ENCODE measurements around the gene TENT5C. TPM values are rescaled to one million over a fixed set of nuclear protein-coding genes. Genes with fewer than 3 reads are reported as not detected.

Gene TENT5C
- polyA plus RNA-seq, 4 donors, result 2.4 to 3.6 (median 2.9) TPM

- DNase-seq (ENCODE audit: low read depth in 4 of 4, low spot score in 3 of 4), result no peak
Observed at GRCh38 chr1:117671781-117672501, 66.1 kb downstream of the TENT5C start.

DNA sequence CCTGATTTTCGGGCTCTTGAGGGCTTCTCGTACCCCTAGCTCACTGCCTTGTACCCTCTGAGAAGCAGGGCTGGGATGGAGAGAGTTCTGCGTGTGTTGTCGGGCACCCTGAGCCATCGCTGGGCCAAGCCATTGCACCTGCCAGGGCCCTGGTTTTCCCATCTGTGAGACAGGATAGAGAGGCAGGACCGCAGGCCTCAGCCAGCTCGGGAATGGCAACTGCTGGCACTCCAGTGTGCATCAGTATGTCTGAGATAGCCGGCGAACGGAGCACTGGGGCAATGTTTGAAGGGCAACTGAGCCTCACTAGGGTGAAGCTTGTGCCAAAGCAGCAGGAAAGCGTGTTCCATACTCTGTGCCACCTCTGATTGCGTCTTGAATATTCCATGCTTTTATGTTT is 66.9 kb downstream of the TENT5C start:
- no peak for DNase-seq (ENCODE audit: low read depth in 4 of 4, low spot score in 3 of 4)

DNA sequence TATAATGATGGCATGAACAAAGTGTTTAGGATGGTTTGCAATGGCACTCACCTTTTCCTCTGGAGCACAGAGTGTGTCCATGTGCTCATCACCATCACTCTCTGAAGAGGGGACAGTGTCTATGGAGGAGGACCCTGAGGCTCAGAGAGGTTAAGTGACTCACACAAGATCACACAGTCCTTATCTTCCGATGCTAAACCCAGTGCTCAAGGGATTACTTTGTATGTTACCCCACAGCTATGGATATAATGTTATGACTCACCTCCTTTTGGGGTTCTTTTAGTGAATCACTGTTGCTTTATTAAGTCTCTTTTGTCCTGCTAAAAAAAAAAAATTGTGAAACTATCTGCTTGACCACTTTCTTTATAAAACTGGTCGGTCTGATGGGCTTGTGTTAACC is 67.6 kb downstream of the TENT5C start:
- DNase-seq (ENCODE audit: low read depth in 4 of 4, low spot score in 3 of 4), result no peak

DNA sequence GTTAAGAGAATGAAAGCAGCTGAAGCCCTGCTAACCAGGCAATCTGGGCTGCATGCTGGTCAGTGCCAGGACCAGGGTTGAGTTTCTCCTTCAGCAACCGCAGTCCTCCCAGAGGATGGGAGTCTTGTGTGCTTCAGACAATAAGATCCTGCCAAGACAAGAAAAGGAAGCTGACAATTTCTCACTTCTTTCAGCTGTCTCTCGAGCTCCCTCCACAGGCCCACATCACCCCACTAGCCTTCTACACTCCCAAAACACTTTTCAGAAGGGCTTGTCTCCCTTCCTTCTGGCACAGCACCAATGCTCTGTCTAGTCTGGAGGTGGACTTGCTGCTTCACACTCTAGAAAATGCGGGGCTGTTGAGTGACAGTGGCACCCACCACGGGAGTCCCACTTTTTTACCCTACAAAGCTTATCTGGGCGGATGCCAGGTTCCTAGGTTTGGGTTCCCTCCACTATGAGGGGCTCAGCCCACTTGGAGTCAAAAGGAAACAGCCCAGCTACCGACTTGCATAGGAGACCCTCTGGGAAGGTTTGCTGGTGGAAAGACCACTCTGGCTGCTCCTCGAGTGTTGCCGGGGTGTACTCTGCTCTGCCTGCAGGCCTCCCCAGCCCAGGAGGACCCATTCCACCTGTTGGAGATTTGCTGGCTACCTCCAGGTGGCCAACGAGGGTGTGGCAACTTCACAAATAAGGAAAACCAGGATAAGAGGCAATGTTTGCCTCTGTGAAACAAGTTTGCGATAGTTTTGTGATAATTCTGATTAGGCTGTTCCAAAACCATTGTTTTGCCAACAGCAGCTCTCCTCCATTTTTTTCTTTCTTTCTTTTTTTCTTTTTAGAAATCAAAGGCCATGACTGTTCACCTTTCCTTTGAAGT is 68.9 kb downstream of the TENT5C start:
- no peak for DNase-seq (ENCODE audit: low read depth in 4 of 4, low spot score in 3 of 4)

GRCh38 chr1:117675907-117676430 is 70.1 kb downstream of the TENT5C start:
- no peak for DNase-seq (ENCODE audit: low read depth in 4 of 4, low spot score in 3 of 4)

DNA sequence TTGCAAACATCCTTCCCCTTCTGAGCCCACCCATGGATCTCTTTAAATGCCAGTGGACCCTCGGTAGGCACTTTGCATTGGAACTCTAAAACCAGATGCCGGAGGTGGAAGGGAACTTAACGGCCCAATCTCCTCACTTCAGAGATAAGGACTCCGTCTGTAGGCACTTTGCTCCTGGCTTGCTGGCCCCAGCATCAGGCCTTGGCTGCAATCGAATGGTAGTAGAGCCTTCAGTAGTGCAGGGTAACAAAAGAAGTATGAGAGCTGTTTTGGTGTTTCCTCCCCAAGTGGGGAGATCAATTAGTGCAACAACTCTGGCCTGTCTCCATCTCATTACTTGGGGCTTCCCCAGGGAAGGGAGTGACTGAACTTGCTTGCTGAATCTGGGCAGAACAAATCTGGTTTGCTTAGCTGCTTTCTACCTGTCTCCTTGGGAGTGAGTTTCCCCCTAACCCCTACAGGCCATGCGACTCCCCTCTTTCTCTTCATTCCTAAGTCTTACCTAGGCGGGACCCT is 70.8 kb downstream of the TENT5C start:
- DNase-seq (ENCODE audit: low read depth in 4 of 4, low spot score in 3 of 4), result no peak

Other genes with a start within 250 kb of the TENT5C start
- 10 to 100 TPM; 43.1 to 49.7 (median 48.4) TPM for gene MAN1A2, start 238.6 kb upstream of the TENT5C start, polyA plus RNA-seq (ENCODE audit: insufficient read length in 4 of 4)